HFFc6 (cell line): ENCODE measurements around the gene PRSS53. TPM values are rescaled to one million over a fixed set of nuclear protein-coding genes. Genes with fewer than 3 reads are reported as not detected.
A peak's percentile ranks its signal among the peaks of the same experiment; 100 is the strongest.

Source experiments
- DNase-seq: peaks from one replicate; pipeline ENCODE4 v3.0.0-alpha.2; 2018
- H3K27ac Mint-ChIP-seq: 2 replicates; pipeline ENCODE4 v1.8.0; 2020; ENCODE audit warnings: mild to moderate bottlenecking, mixed read lengths
- H3K27me3 Mint-ChIP-seq: 2 replicates; pipeline ENCODE4 v1.8.0; 2021; ENCODE audit warnings: mild to moderate bottlenecking, moderate library complexity, mixed read lengths; ENCODE audit not compliant: insufficient read depth
- H3K36me3 Mint-ChIP-seq: 2 replicates; pipeline ENCODE4 v1.8.0; 2021; ENCODE audit warnings: low read depth, mixed read lengths
- H3K4me1 Mint-ChIP-seq: 2 replicates; pipeline ENCODE4 v1.8.0; 2020; ENCODE audit warnings: low read depth, mixed read lengths
- H3K4me3 Mint-ChIP-seq: 2 replicates; pipeline ENCODE4 v1.8.0; 2020; ENCODE audit warnings: mild to moderate bottlenecking, moderate library complexity, mixed read lengths
- H3K9me3 Mint-ChIP-seq: 2 replicates; pipeline ENCODE4 v1.8.0; 2020; ENCODE audit warnings: mild to moderate bottlenecking, mixed read lengths
- CTCF ChIP-seq: fragments of 200-600 bp; sonication (generic); IDR thresholded peaks from 2 replicates; pipeline ENCODE4 v1.5.0; 2021; ENCODE audit warnings: antibody characterized with exemption, mild to moderate bottlenecking
- total RNA-seq, 6 experiments: library from RNA; stranded (reverse); fragmentation: NEBNext Ultra II Directional; extraction: Animal tissue kit (Norgen Biotek cat#: 25700); gene quantifications; 2 replicates in 1 of 6; 3 replicates in 5 of 6; pipeline ENCODE4 v1.2.3, GENCODE V29; 2021

Gene PRSS53
- total RNA-seq, 6 experiments from 2014 or later, result 0.85 to 2.6 (median 1.4) TPM

- Mint-ChIP-seq H3K36me3 (peaks cover 6% of the 10 kb centered on the region), H3K4me3 (no peak overlapping the region), H3K27ac (no peak overlapping the region), H3K9me3 (no peaks in the 10 kb centered on the region), H3K4me1 (peaks cover 14% of the 10 kb centered on the region), H3K27me3 (peaks cover 3% of the 10 kb centered on the region)
- DNase-seq, result no peak
- no peak for TF ChIP-seq CTCF
These were observed 1.3 kb downstream of the PRSS53 start for GRCh38 chr16:31087481-31087880.

GRCh38 chr16:31086629-31086906, 2.2 kb downstream of the PRSS53 start:
- H3K4me3 Mint-ChIP-seq, result no peak overlapping the region
- no peak for TF ChIP-seq CTCF
- DNase-seq, result no peak
- peaks cover 3% of the 10 kb centered on the region for H3K27me3 Mint-ChIP-seq
- H3K27ac Mint-ChIP-seq, result no peak overlapping the region
- peaks cover 10% of the 10 kb centered on the region for H3K4me1 Mint-ChIP-seq
- no peaks in the 10 kb centered on the region for H3K9me3 Mint-ChIP-seq
- peaks cover 6% of the 10 kb centered on the region for H3K36me3 Mint-ChIP-seq

- Mint-ChIP-seq H3K4me3 (no peak overlapping the region), H3K27ac (no peak overlapping the region; the same call in 1 of the 2 replicates), H3K36me3 (peaks cover 6% of the 10 kb centered on the region), H3K27me3 (peaks cover 3% of the 10 kb centered on the region), H3K9me3 (no peaks in the 10 kb centered on the region), H3K4me1 (peaks cover 8% of the 10 kb centered on the region)
- TF ChIP-seq CTCF, result no peak
- DNase-seq, result no peak
These were observed 2.7 kb downstream of the PRSS53 start for GRCh38 chr16:31085873-31086628.

GRCh38 chr16:31085411-31085810, 3.3 kb downstream of the PRSS53 start:
- H3K9me3 Mint-ChIP-seq, result no peaks in the 10 kb centered on the region
- no peak overlapping the region for H3K4me3 Mint-ChIP-seq
- no peak for TF ChIP-seq CTCF
- peaks cover 2% of the 10 kb centered on the region for H3K4me1 Mint-ChIP-seq
- H3K27ac Mint-ChIP-seq, result 0 out of 2 replicates have a peak overlapping the region, but pooled peaks have one; percentile 16
- DNase-seq, result no peak
- H3K36me3 Mint-ChIP-seq, result peaks cover 7% of the 10 kb centered on the region
- H3K27me3 Mint-ChIP-seq, result peaks cover 3% of the 10 kb centered on the region

- H3K27me3 Mint-ChIP-seq, result peaks cover 3% of the 10 kb centered on the region
- no peaks in the 10 kb centered on the region for H3K9me3 Mint-ChIP-seq
- no peak for TF ChIP-seq CTCF
- H3K36me3 Mint-ChIP-seq, result peaks cover 6% of the 10 kb centered on the region; the same call in 1 of the 2 replicates
- no peak for DNase-seq
- no peak overlapping the region for H3K4me3 Mint-ChIP-seq
- 0 out of 2 replicates have a peak overlapping the region, but pooled peaks have one; percentile 16 for H3K27ac Mint-ChIP-seq
- H3K4me1 Mint-ChIP-seq, result no peaks in the 10 kb centered on the region; the same call in 1 of the 2 replicates
These were observed 4.0 kb downstream of the PRSS53 start for GRCh38 chr16:31084584-31085302.
